Liver (tissue), 2 donors: ENCODE measurements around the gene CSTPP1.

Experiments
- GABPA ChIP-seq, 2 donors: IDR thresholded peaks in 1 of 2; conservative IDR thresholded peaks in 1 of 2; 2 replicates each; pipeline ENCODE4 v1.6.1; 2016; ENCODE audit warnings: antibody characterized with exemption in 2 of 2, mild to moderate bottlenecking in 1 of 2, moderate library complexity in 1 of 2
- TAF1 ChIP-seq: conservative IDR thresholded peaks from 2 replicates; pipeline ENCODE4 v1.6.1; 2016; ENCODE audit warnings: antibody characterized with exemption, mild to moderate bottlenecking
- YY1 ChIP-seq: IDR thresholded peaks from 2 replicates; pipeline ENCODE4 v1.6.1; 2016; ENCODE audit warnings: antibody characterized with exemption, mild to moderate bottlenecking
- donor health status: healthy.

- TF ChIP-seq YY1 (peak; percentile 82), GABPA (IDR thresholded peaks at IDR 0.05 in 1 of 2, conservative IDR thresholded peaks at IDR 0.05 in 1 of 2) (peak; percentile 16 to 68), TAF1 (peak; percentile 74)
Observed at GRCh38 chr11:47004595-47005033, 68.1 kb downstream of the CSTPP1 start.
